ENCODE data around the gene EEF1AKMT2.

DNA sequence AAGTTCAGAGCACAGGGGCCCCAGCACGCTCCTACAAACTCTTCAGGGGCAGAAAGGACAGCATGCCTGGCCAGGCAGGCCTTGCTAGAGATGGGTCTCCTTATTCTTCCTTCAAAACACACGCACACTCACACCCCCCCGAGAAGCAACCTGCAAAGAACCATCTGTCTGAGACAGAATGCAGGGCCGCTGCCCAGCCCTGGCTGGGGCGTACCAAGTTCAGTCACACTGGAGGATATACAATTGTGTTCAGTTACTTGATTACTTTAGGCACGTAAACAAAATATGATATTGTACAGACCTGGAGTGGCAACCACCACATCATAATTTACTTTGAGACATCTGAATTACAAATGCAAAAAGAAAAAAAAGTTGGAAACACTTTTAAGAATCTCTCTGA is 53.2 kb downstream of the EEF1AKMT2 start:
- no peak for TF ChIP-seq POLR2A (IDR thresholded peaks at IDR 0.05)
- no peak for TF ChIP-seq CTCF (IDR thresholded peaks at IDR 0.05)
